Trophoblast cell (in vitro differentiated cells and primary cell): ENCODE measurements around the gene CLEC2D.
A peak's percentile ranks its signal among the peaks of the same experiment; 100 is the strongest.

Experiments used
- DNase-seq, 2 donors: peaks; one replicate each; pipeline ENCODE4 v3.0.0-alpha.2; 2016
- H2AFZ ChIP-seq: 2 replicates; pipeline ENCODE4 v1.6.1; 2013; ENCODE audit warnings: low read length, moderate library complexity, mild to moderate bottlenecking; ENCODE audit not compliant: insufficient read depth, poor library complexity
- H2AK5ac ChIP-seq: 2 replicates; pipeline ENCODE4 v1.6.1; 2013; ENCODE audit warnings: mild to moderate bottlenecking, low read length
- H2BK120ac ChIP-seq: 2 replicates; pipeline ENCODE4 v1.6.1; 2013; ENCODE audit warnings: low read length, mild to moderate bottlenecking, moderate library complexity; ENCODE audit not compliant: insufficient read depth, poor library complexity
- H2BK12ac ChIP-seq: 2 replicates; pipeline ENCODE4 v1.6.1; 2013; ENCODE audit warnings: mild to moderate bottlenecking, low read length, moderate library complexity
- H2BK5ac ChIP-seq: 2 replicates; pipeline ENCODE4 v1.6.1; 2013; ENCODE audit warnings: low read length, low read depth, moderate library complexity, mild to moderate bottlenecking; ENCODE audit not compliant: poor library complexity
- H3K14ac ChIP-seq: 2 replicates; pipeline ENCODE4 v1.6.1; 2013; ENCODE audit warnings: mild to moderate bottlenecking, low read length
- H3K18ac ChIP-seq: 2 replicates; pipeline ENCODE4 v1.6.1; 2013; ENCODE audit warnings: mild to moderate bottlenecking, low read length
- H3K23ac ChIP-seq: 2 replicates; pipeline ENCODE4 v1.6.1; 2013; ENCODE audit warnings: low read length
- H3K27ac ChIP-seq: 2 replicates; pipeline ENCODE4 v1.5.1; 2013; ENCODE audit warnings: low read depth, mild to moderate bottlenecking, inconsistent platforms, low read length, moderate library complexity
- H3K27me3 ChIP-seq: 2 replicates; pipeline ENCODE4 v1.6.1; 2013; ENCODE audit warnings: inconsistent platforms, mild to moderate bottlenecking, low read length, moderate library complexity; ENCODE audit not compliant: insufficient read depth
- H3K36me3 ChIP-seq, 2 experiments: 1 replicate in 1 of 2; 2 replicates in 1 of 2; pipeline ENCODE4 v1.6.1; 2013; ENCODE audit warnings: low read length in 2 of 2, mild to moderate bottlenecking in 2 of 2, moderate library complexity in 1 of 2; ENCODE audit not compliant: insufficient read depth in 2 of 2, control insufficient read depth in 1 of 2
- H3K4ac ChIP-seq: 2 replicates; pipeline ENCODE4 v1.6.1; 2013; ENCODE audit warnings: low read depth, mild to moderate bottlenecking, low read length, moderate library complexity
- H3K4me1 ChIP-seq, 2 experiments: 1 replicate in 1 of 2; 2 replicates in 1 of 2; pipeline ENCODE4 v1.6.1; 2013; ENCODE audit warnings: low read length in 2 of 2, mild to moderate bottlenecking in 2 of 2, moderate library complexity in 1 of 2; ENCODE audit not compliant: insufficient read depth in 2 of 2, control insufficient read depth in 1 of 2
- H3K4me2 ChIP-seq: 2 replicates; pipeline ENCODE4 v1.6.1; 2013; ENCODE audit warnings: inconsistent platforms, mild to moderate bottlenecking, low read length, moderate library complexity
- H3K4me3 ChIP-seq: 2 replicates; pipeline ENCODE4 v1.5.1; 2013; ENCODE audit warnings: mild to moderate bottlenecking, low read depth, low read length, inconsistent platforms
- H3K79me1 ChIP-seq: one replicate; pipeline ENCODE4 v1.6.1; 2013; ENCODE audit warnings: low read length
- H3K79me2 ChIP-seq: 2 replicates; pipeline ENCODE4 v1.6.1; 2013; ENCODE audit warnings: low read length, mild to moderate bottlenecking; ENCODE audit not compliant: control insufficient read depth, insufficient read depth, poor library complexity
- H3K9ac ChIP-seq: 2 replicates; pipeline ENCODE4 v1.6.1; 2013; ENCODE audit warnings: mild to moderate bottlenecking, low read length
- H3K9me3 ChIP-seq: 2 replicates; pipeline ENCODE4 v1.6.1; 2013; ENCODE audit warnings: low read depth, mild to moderate bottlenecking, control low read depth, inconsistent platforms, low read length; ENCODE audit not compliant: insufficient read depth
- H4K12ac ChIP-seq: 2 replicates; pipeline ENCODE4 v1.6.1; 2013; ENCODE audit warnings: low read depth, mild to moderate bottlenecking, low read length, moderate library complexity
- H4K8ac ChIP-seq: 2 replicates; pipeline ENCODE4 v1.6.1; 2013; ENCODE audit warnings: low read depth, mild to moderate bottlenecking, low read length, moderate library complexity
- H4K91ac ChIP-seq: one replicate; pipeline ENCODE4 v1.6.1; 2013; ENCODE audit warnings: low read depth, mild to moderate bottlenecking, low read length, moderate library complexity
- WGBS: extraction: QIAGEN DNeasy Blood & Tissue Kit; methylation state at CpG from one replicate; pipeline ENCODE4 v1.1.7; 2013; ENCODE audit warnings: missing lambda C conversion rate; ENCODE audit not compliant: insufficient read length, insufficient coverage; ENCODE audit errors: extremely low coverage; 5-methylcytosine and 5-hydroxymethylcytosine counted together

CLEC2D gene

GRCh38 chr12:9660046-9660445 lies 9.5 kb upstream of the CLEC2D start:
- no peak overlapping the region for H3K4me3 ChIP-seq
- H2BK120ac ChIP-seq, result no peak overlapping the region
- H3K4me2 ChIP-seq, result no peak overlapping the region
- H3K9ac ChIP-seq, result no peak overlapping the region
- no peaks in the 10 kb centered on the region for H3K79me2 ChIP-seq
- H4K8ac ChIP-seq, result no peak overlapping the region
- H3K79me1 ChIP-seq, result peaks cover 3% of the 10 kb centered on the region
- peaks cover 6 to 12% of the 10 kb centered on the region in 2 experiments for H3K36me3 ChIP-seq
- H4K12ac ChIP-seq, result no peak overlapping the region
- no peak overlapping the region for H3K18ac ChIP-seq
- no CpG with 5 or more reads among the region's 1 CpG for WGBS
- DNase-seq, result peak; percentile 62 to 87
- no peaks in the 10 kb centered on the region for H3K27me3 ChIP-seq
- H4K91ac ChIP-seq, result no peak overlapping the region
- H3K14ac ChIP-seq, result no peak overlapping the region
- H2BK5ac ChIP-seq, result no peak overlapping the region
- H3K4me1 ChIP-seq, result peaks cover 6 to 9% of the 10 kb centered on the region in 2 experiments
- no peak overlapping the region for H3K23ac ChIP-seq
- no peak overlapping the region for H2AFZ ChIP-seq
- H2BK12ac ChIP-seq, result no peak overlapping the region
- no peak overlapping the region for H3K27ac ChIP-seq
- no peak overlapping the region for H2AK5ac ChIP-seq
- no peak overlapping the region for H3K4ac ChIP-seq
- no peaks in the 10 kb centered on the region for H3K9me3 ChIP-seq

- no CpG with 5 or more reads among the region's 2 CpGs for WGBS
- no peak overlapping the region for H3K9ac ChIP-seq
- H4K91ac ChIP-seq, result no peak overlapping the region
Observed at GRCh38 chr12:9661720-9662119, 7.8 kb upstream of the CLEC2D start.

GRCh38 chr12:9662488-9662887 lies 7.0 kb upstream of the CLEC2D start:
- H4K12ac ChIP-seq, result no peak overlapping the region
- H2AFZ ChIP-seq, result no peak overlapping the region
- no peak overlapping the region for H2AK5ac ChIP-seq
- no peak overlapping the region for H3K4ac ChIP-seq
- H3K9ac ChIP-seq, result no peak overlapping the region
- H3K4me3 ChIP-seq, result no peak overlapping the region
- H2BK5ac ChIP-seq, result no peak overlapping the region
- no peaks in the 10 kb centered on the region for H3K9me3 ChIP-seq
- no peaks in the 10 kb centered on the region for H3K79me2 ChIP-seq
- peaks cover 3% of the 10 kb centered on the region for H3K79me1 ChIP-seq
- peaks cover 6 to 9% of the 10 kb centered on the region in 2 experiments for H3K36me3 ChIP-seq
- H3K27me3 ChIP-seq, result no peaks in the 10 kb centered on the region
- no peak overlapping the region for H3K23ac ChIP-seq
- H3K27ac ChIP-seq, result peak overlapping the region; percentile 14
- H4K8ac ChIP-seq, result no peak overlapping the region
- H3K14ac ChIP-seq, result no peak overlapping the region
- H2BK120ac ChIP-seq, result no peak overlapping the region
- no peak overlapping the region for H3K4me2 ChIP-seq
- no peak overlapping the region for H3K18ac ChIP-seq
- no peak overlapping the region for H4K91ac ChIP-seq
- peak in 1 of 2 donors; percentile 29 for DNase-seq
- peaks cover 6 to 9% of the 10 kb centered on the region in 2 experiments for H3K4me1 ChIP-seq
- no peak overlapping the region for H2BK12ac ChIP-seq

More at GRCh38 chr12:9661720-9662119, 7.8 kb upstream of the CLEC2D start:
- no peak for DNase-seq
- H3K4ac ChIP-seq, result no peak overlapping the region
- H2AFZ ChIP-seq, result no peak overlapping the region
- H3K27ac ChIP-seq, result no peak overlapping the region
- H2BK12ac ChIP-seq, result no peak overlapping the region
- no peak overlapping the region for H2AK5ac ChIP-seq
- no peaks in the 10 kb centered on the region for H3K27me3 ChIP-seq
- H3K14ac ChIP-seq, result no peak overlapping the region
- no peak overlapping the region for H3K4me2 ChIP-seq
- H2BK120ac ChIP-seq, result no peak overlapping the region
- no peak overlapping the region for H3K23ac ChIP-seq
- peaks cover 3% of the 10 kb centered on the region for H3K79me1 ChIP-seq
- H4K8ac ChIP-seq, result no peak overlapping the region
- H4K12ac ChIP-seq, result no peak overlapping the region
- H3K79me2 ChIP-seq, result no peaks in the 10 kb centered on the region
- H2BK5ac ChIP-seq, result no peak overlapping the region
- no peak overlapping the region for H3K18ac ChIP-seq
- H3K4me3 ChIP-seq, result no peak overlapping the region
- H3K4me1 ChIP-seq, result peaks cover 6 to 9% of the 10 kb centered on the region in 2 experiments
- peaks cover 8 to 12% of the 10 kb centered on the region in 2 experiments for H3K36me3 ChIP-seq
- no peaks in the 10 kb centered on the region for H3K9me3 ChIP-seq

GRCh38 chr12:9667403-9668160 lies 1.9 kb upstream of the CLEC2D start:
- H3K4me2 ChIP-seq, result no peak overlapping the region
- no peak overlapping the region for H2BK120ac ChIP-seq
- no peak overlapping the region for H4K8ac ChIP-seq
- H3K23ac ChIP-seq, result no peak overlapping the region
- H3K27ac ChIP-seq, result no peak overlapping the region
- peaks cover 4% of the 10 kb centered on the region for H3K79me1 ChIP-seq
- H2BK12ac ChIP-seq, result no peak overlapping the region
- H3K79me2 ChIP-seq, result no peaks in the 10 kb centered on the region
- H3K9ac ChIP-seq, result no peak overlapping the region
- no peak overlapping the region for H3K14ac ChIP-seq
- H3K9me3 ChIP-seq, result no peaks in the 10 kb centered on the region
- H3K4me1 ChIP-seq, result peaks cover 2% of the 10 kb centered on the region in 2 experiments
- no peaks in the 10 kb centered on the region for H3K27me3 ChIP-seq
- H4K91ac ChIP-seq, result no peak overlapping the region
- H2BK5ac ChIP-seq, result no peak overlapping the region
- DNase-seq, result no peak
- H3K4me3 ChIP-seq, result no peak overlapping the region
- peaks cover 0 to 2% of the 10 kb centered on the region in 2 experiments for H3K36me3 ChIP-seq
- no peak overlapping the region for H2AFZ ChIP-seq
- H4K12ac ChIP-seq, result no peak overlapping the region
- no peak overlapping the region for H2AK5ac ChIP-seq
- H3K4ac ChIP-seq, result no peak overlapping the region
- WGBS, result no CpG with 5 or more reads among the region's 2 CpGs
- H3K18ac ChIP-seq, result no peak overlapping the region
